Mammary epithelial cell (primary cell): ENCODE results near the gene GRIA1.

Experiments used
- EZH2 ChIP-seq: IDR thresholded peaks from 2 replicates; pipeline ENCODE4 v1.6.1; 2012; ENCODE audit warnings: low read length, inconsistent platforms, borderline replicate concordance
- TF ChIP-seq, protein P1 (sequence below), 2 donors: IDR thresholded peaks in 1 of 2; conservative IDR thresholded peaks in 1 of 2; 2 replicates each; pipeline ENCODE4 v1.5.1; 2011 to 2012; ENCODE audit warnings: inconsistent platforms in 2 of 2, low read length in 2 of 2, mild to moderate bottlenecking in 2 of 2, control low read depth in 1 of 2, low read depth in 1 of 2; ENCODE audit not compliant: insufficient read depth in 1 of 2; ENCODE audit errors: extremely low read depth in 1 of 2

DNA sequence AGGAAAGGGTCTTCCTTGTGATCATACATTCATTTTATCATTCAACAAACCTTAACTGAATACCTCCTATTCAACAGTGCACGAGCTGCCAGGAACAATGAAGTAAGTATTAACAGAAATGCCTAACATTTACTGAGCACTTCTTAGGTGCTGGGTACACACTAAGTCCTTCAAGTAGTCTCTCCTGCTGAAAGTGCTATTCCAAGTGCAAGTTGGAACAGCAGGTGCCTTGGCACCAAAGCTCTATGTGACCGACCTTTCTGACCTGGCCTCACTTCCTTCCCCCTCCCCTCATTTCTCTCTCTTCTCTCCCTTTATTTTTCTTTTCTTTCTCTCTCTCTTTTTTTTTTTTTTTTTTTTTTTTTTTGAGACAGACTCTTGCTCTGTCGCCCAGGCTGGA, 94.5 kb downstream of the GRIA1 start:
- TF ChIP-seq, protein P1, sequence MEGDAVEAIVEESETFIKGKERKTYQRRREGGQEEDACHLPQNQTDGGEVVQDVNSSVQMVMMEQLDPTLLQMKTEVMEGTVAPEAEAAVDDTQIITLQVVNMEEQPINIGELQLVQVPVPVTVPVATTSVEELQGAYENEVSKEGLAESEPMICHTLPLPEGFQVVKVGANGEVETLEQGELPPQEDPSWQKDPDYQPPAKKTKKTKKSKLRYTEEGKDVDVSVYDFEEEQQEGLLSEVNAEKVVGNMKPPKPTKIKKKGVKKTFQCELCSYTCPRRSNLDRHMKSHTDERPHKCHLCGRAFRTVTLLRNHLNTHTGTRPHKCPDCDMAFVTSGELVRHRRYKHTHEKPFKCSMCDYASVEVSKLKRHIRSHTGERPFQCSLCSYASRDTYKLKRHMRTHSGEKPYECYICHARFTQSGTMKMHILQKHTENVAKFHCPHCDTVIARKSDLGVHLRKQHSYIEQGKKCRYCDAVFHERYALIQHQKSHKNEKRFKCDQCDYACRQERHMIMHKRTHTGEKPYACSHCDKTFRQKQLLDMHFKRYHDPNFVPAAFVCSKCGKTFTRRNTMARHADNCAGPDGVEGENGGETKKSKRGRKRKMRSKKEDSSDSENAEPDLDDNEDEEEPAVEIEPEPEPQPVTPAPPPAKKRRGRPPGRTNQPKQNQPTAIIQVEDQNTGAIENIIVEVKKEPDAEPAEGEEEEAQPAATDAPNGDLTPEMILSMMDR (conservative IDR thresholded peaks at IDR 0.05 in 1 of 2, IDR thresholded peaks at IDR 0.05 in 1 of 2; ENCODE audit: extremely low read depth in 1 of 2, insufficient read depth in 1 of 2, low read depth in 1 of 2, low read length in 2 of 2): no peak
- no peak for TF ChIP-seq EZH2
